ENCODE results near the gene KRT72. TPM values are rescaled to one million over a fixed set of nuclear protein-coding genes. Genes with fewer than 3 reads are reported as not detected.
A peak's percentile ranks its signal among the peaks of the same experiment; 100 is the strongest.

KRT72 gene
- total and polyA plus RNA-seq, 5 donors from 2014 or later: 0.13 to 1.3 TPM; not detected in 3

DNA sequence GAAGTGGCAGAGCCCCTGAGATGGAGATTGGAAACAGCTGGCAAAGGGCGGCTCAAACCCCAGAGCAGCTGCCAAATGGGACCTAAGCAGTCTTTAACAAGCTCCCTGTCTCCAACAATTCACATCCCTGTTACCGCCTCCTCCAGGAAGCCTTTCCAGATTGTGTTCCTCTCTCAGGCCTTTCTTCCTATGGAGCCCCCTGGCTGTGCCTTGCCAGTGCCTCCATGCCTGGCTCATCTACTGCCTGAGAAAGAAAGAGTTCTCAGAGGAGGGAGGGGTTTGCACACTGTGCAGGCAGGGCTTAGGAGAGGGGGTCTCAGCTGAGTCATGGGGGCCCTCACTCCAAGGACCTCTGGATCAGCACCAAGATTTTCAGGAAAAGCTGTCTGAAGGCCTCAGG lies 18.8 kb downstream of the KRT72 start:
- peaks cover 4% of the 10 kb centered on the region for H3K27me3 Mint-ChIP-seq
- DNase-seq: no peak
- Histone ChIP-seq H3K36me3 (ENCODE audit: control insufficient read depth, insufficient read depth, low read length) (no peaks in the 10 kb centered on the region), H3K9me3 (ENCODE audit: control insufficient read depth in 2 of 2, low read length in 2 of 2) (no peaks in the 10 kb centered on the region), H3K4me1 (ENCODE audit: control insufficient read depth, insufficient read depth, low read length, poor library complexity, severe bottlenecking) (no peaks in the 10 kb centered on the region), H3K27ac (ENCODE audit: insufficient read depth, low read length, poor library complexity, severe bottlenecking) (no peak overlapping the region), H3K27me3 (ENCODE audit: control insufficient read depth, insufficient read depth, low read length) (no peaks in the 10 kb centered on the region), H3K4me3 (ENCODE audit: low read depth, low read length) (no peak overlapping the region)
- no peaks in the 10 kb centered on the region for H3K36me3 Mint-ChIP-seq
- peaks cover 0 to 18% (median 3%) of the 10 kb centered on the region in 4 donors for H3K4me1 Mint-ChIP-seq
- ATAC-seq (ENCODE audit: low read depth in 2 of 2): no peak
- H3K27ac Mint-ChIP-seq: peak overlapping the region in 1 of 3 donors; percentile 24
- no peaks in the 10 kb centered on the region for H3K9me3 Mint-ChIP-seq
- H3K4me3 Mint-ChIP-seq: no peak overlapping the region

DNA sequence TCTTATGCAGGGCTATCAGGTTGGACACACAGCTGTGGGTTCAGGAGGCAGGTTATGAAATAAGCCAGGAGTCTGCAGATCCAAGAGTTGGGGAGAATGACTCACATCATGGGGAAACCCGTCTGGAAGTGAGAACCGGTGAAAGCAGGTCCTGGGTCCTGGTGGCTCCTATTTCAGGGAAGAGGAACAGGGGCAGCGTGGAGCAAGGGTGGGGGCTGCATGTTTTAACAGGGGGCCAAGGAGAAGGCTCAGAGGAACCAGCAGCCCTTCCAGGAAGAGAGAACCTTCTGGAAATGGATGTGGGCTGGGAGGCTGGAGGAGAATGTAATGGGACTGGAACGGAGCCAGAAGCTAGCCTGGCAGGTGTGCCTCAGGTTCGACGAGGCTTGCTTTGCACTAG lies 19.8 kb downstream of the KRT72 start:
- H3K4me3 Mint-ChIP-seq: no peak overlapping the region
- Histone ChIP-seq H3K27ac (ENCODE audit: insufficient read depth, low read length, poor library complexity, severe bottlenecking) (no peak overlapping the region), H3K4me1 (ENCODE audit: control insufficient read depth, insufficient read depth, low read length, poor library complexity, severe bottlenecking) (no peaks in the 10 kb centered on the region), H3K4me3 (ENCODE audit: low read depth, low read length) (no peak overlapping the region), H3K27me3 (ENCODE audit: control insufficient read depth, insufficient read depth, low read length) (no peaks in the 10 kb centered on the region), H3K9me3 (ENCODE audit: control insufficient read depth in 2 of 2, low read length in 2 of 2) (no peaks in the 10 kb centered on the region), H3K36me3 (ENCODE audit: control insufficient read depth, insufficient read depth, low read length) (no peaks in the 10 kb centered on the region)
- DNase-seq: no peak
- H3K9me3 Mint-ChIP-seq: no peaks in the 10 kb centered on the region
- no peak overlapping the region for H3K27ac Mint-ChIP-seq
- ATAC-seq (ENCODE audit: low read depth in 2 of 2): no peak
- H3K4me1 Mint-ChIP-seq: peaks cover 0 to 17% (median 2%) of the 10 kb centered on the region in 4 donors
- no peaks in the 10 kb centered on the region for H3K36me3 Mint-ChIP-seq
- peaks cover 4% of the 10 kb centered on the region for H3K27me3 Mint-ChIP-seq

DNA sequence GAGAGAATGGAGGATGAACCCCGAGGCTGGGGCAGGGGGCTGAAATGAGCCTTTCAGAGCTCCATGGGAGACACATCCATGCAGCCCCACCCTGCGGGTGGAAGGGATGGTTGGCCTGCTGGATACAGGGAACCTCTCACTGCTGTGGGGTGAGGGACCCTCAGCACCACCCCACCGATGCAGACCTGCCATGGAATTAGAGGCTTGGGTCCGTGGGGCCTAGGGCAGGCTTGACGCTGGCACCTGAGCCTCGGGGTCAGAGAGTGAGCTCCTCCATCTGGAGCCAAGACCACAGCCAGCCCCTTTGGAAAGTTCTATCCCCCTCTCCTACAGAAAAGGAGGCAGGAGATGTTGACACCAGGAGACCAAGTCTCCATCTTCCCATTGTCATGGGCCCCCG lies 20.2 kb downstream of the KRT72 start:
- Histone ChIP-seq H3K4me3 (ENCODE audit: low read depth, low read length) (no peak overlapping the region), H3K4me1 (ENCODE audit: control insufficient read depth, insufficient read depth, low read length, poor library complexity, severe bottlenecking) (no peaks in the 10 kb centered on the region), H3K36me3 (ENCODE audit: control insufficient read depth, insufficient read depth, low read length) (no peaks in the 10 kb centered on the region), H3K27ac (ENCODE audit: insufficient read depth, low read length, poor library complexity, severe bottlenecking) (no peak overlapping the region), H3K9me3 (ENCODE audit: control insufficient read depth in 2 of 2, low read length in 2 of 2) (no peaks in the 10 kb centered on the region), H3K27me3 (ENCODE audit: control insufficient read depth, insufficient read depth, low read length) (no peaks in the 10 kb centered on the region)
- no peak overlapping the region for H3K4me3 Mint-ChIP-seq
- H3K9me3 Mint-ChIP-seq: no peaks in the 10 kb centered on the region
- no peaks in the 10 kb centered on the region for H3K36me3 Mint-ChIP-seq
- no peak for DNase-seq
- H3K27ac Mint-ChIP-seq: no peak overlapping the region
- H3K27me3 Mint-ChIP-seq: peaks cover 4% of the 10 kb centered on the region
- peaks cover 0 to 13% (median 1%) of the 10 kb centered on the region in 4 donors for H3K4me1 Mint-ChIP-seq
- no peak for ATAC-seq (ENCODE audit: low read depth in 2 of 2)

- ATAC-seq (ENCODE audit: low read depth in 2 of 2) (no peak), DNase-seq (no peak)
- H3K9me3 Mint-ChIP-seq: no peaks in the 10 kb centered on the region
- Histone ChIP-seq H3K4me3 (ENCODE audit: low read depth, low read length) (no peak overlapping the region), H3K36me3 (ENCODE audit: control insufficient read depth, insufficient read depth, low read length) (no peaks in the 10 kb centered on the region), H3K4me1 (ENCODE audit: control insufficient read depth, insufficient read depth, low read length, poor library complexity, severe bottlenecking) (no peaks in the 10 kb centered on the region), H3K27me3 (ENCODE audit: control insufficient read depth, insufficient read depth, low read length) (no peaks in the 10 kb centered on the region), H3K9me3 (ENCODE audit: control insufficient read depth in 2 of 2, low read length in 2 of 2) (no peaks in the 10 kb centered on the region), H3K27ac (ENCODE audit: insufficient read depth, low read length, poor library complexity, severe bottlenecking) (no peak overlapping the region)
- no peaks in the 10 kb centered on the region for H3K36me3 Mint-ChIP-seq
- H3K4me3 Mint-ChIP-seq: no peak overlapping the region
- H3K27me3 Mint-ChIP-seq: peaks cover 4% of the 10 kb centered on the region
- peaks cover 0 to 10% (median 1%) of the 10 kb centered on the region in 4 donors for H3K4me1 Mint-ChIP-seq
- H3K27ac Mint-ChIP-seq: no peak overlapping the region
These were observed 20.8 kb downstream of the KRT72 start for GRCh38 chr12:52580496-52580895.

GRCh38 chr12:52579468-52580465 lies 21.5 kb downstream of the KRT72 start:
- no peaks in the 10 kb centered on the region for H3K4me1 ChIP-seq (ENCODE audit: control insufficient read depth, insufficient read depth, low read length, poor library complexity, severe bottlenecking)
- H3K36me3 ChIP-seq (ENCODE audit: control insufficient read depth, insufficient read depth, low read length): no peaks in the 10 kb centered on the region
- Mint-ChIP-seq H3K27ac (peak overlapping the region in 2 of 3 donors; percentile 46 to 58), H3K36me3 (no peaks in the 10 kb centered on the region), H3K4me3 (no peak overlapping the region), H3K4me1 (peaks cover 0 to 3% (median 1%) of the 10 kb centered on the region in 4 donors), H3K9me3 (no peaks in the 10 kb centered on the region), H3K27me3 (peaks cover 4% of the 10 kb centered on the region)
- H3K27me3 ChIP-seq (ENCODE audit: control insufficient read depth, insufficient read depth, low read length): no peaks in the 10 kb centered on the region
- DNase-seq (no peak), ATAC-seq (ENCODE audit: low read depth in 2 of 2) (no peak)
- H3K4me3 ChIP-seq (ENCODE audit: low read depth, low read length): no peak overlapping the region
- no peak overlapping the region for H3K27ac ChIP-seq (ENCODE audit: insufficient read depth, low read length, poor library complexity, severe bottlenecking)
- H3K9me3 ChIP-seq (ENCODE audit: control insufficient read depth in 2 of 2, low read length in 2 of 2): no peaks in the 10 kb centered on the region

- Mint-ChIP-seq H3K27ac (no peak overlapping the region), H3K9me3 (no peaks in the 10 kb centered on the region), H3K36me3 (no peaks in the 10 kb centered on the region), H3K4me3 (no peak overlapping the region), H3K27me3 (peaks cover 8% of the 10 kb centered on the region), H3K4me1 (peaks cover 0 to 3% (median 1%) of the 10 kb centered on the region in 4 donors)
- DNase-seq (no peak), ATAC-seq (ENCODE audit: low read depth in 2 of 2) (no peak)
- Histone ChIP-seq H3K27me3 (ENCODE audit: control insufficient read depth, insufficient read depth, low read length) (no peaks in the 10 kb centered on the region), H3K4me1 (ENCODE audit: control insufficient read depth, insufficient read depth, low read length, poor library complexity, severe bottlenecking) (no peaks in the 10 kb centered on the region), H3K4me3 (ENCODE audit: low read depth, low read length) (no peak overlapping the region), H3K27ac (ENCODE audit: insufficient read depth, low read length, poor library complexity, severe bottlenecking) (no peak overlapping the region), H3K36me3 (ENCODE audit: control insufficient read depth, insufficient read depth, low read length) (no peaks in the 10 kb centered on the region), H3K9me3 (ENCODE audit: control insufficient read depth in 2 of 2, low read length in 2 of 2) (no peaks in the 10 kb centered on the region)
These were observed 22.8 kb downstream of the KRT72 start for GRCh38 chr12:52578469-52578868.

GRCh38 chr12:52577316-52577715 lies 23.9 kb downstream of the KRT72 start:
- H3K4me1 ChIP-seq (ENCODE audit: control insufficient read depth, insufficient read depth, low read length, poor library complexity, severe bottlenecking): no peaks in the 10 kb centered on the region
- Mint-ChIP-seq H3K9me3 (no peaks in the 10 kb centered on the region), H3K4me1 (no peaks in the 10 kb centered on the region), H3K4me3 (no peak overlapping the region), H3K27me3 (peaks cover 11% of the 10 kb centered on the region), H3K36me3 (no peaks in the 10 kb centered on the region), H3K27ac (no peak overlapping the region)
- no peaks in the 10 kb centered on the region for H3K36me3 ChIP-seq (ENCODE audit: control insufficient read depth, insufficient read depth, low read length)
- DNase-seq (no peak), ATAC-seq (ENCODE audit: low read depth in 2 of 2) (no peak)
- no peak overlapping the region for H3K27ac ChIP-seq (ENCODE audit: insufficient read depth, low read length, poor library complexity, severe bottlenecking)
- no peaks in the 10 kb centered on the region for H3K9me3 ChIP-seq (ENCODE audit: control insufficient read depth in 2 of 2, low read length in 2 of 2)
- no peaks in the 10 kb centered on the region for H3K27me3 ChIP-seq (ENCODE audit: control insufficient read depth, insufficient read depth, low read length)
- H3K4me3 ChIP-seq (ENCODE audit: low read depth, low read length): no peak overlapping the region

DNA sequence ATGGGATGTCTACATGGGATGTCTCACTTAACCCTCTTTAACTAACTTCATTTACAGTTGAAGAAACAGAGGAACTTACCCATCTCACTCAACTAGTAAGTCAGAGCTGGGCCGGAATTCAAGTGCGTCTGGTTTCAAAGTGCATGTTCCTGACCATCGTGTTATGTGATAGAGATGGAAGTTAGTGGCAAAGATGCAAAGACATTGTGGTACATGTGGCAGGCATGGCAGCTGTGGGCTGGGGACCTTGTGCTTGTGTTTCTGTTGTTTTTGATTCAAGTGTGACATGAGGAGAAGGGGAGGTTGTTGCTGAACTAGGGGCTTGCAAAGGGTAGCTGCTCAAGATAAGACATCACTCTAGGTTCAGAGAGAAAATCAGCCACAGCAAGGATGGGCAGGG lies 25.3 kb downstream of the KRT72 start:
- Mint-ChIP-seq H3K4me3 (no peak overlapping the region), H3K27ac (no peak overlapping the region), H3K9me3 (no peaks in the 10 kb centered on the region), H3K36me3 (no peaks in the 10 kb centered on the region), H3K4me1 (no peaks in the 10 kb centered on the region), H3K27me3 (peaks cover 11% of the 10 kb centered on the region)
- Histone ChIP-seq H3K36me3 (ENCODE audit: control insufficient read depth, insufficient read depth, low read length) (no peaks in the 10 kb centered on the region), H3K4me3 (ENCODE audit: low read depth, low read length) (no peak overlapping the region), H3K27ac (ENCODE audit: insufficient read depth, low read length, poor library complexity, severe bottlenecking) (no peak overlapping the region), H3K4me1 (ENCODE audit: control insufficient read depth, insufficient read depth, low read length, poor library complexity, severe bottlenecking) (no peaks in the 10 kb centered on the region), H3K27me3 (ENCODE audit: control insufficient read depth, insufficient read depth, low read length) (no peaks in the 10 kb centered on the region), H3K9me3 (ENCODE audit: control insufficient read depth in 2 of 2, low read length in 2 of 2) (no peaks in the 10 kb centered on the region)
- ATAC-seq (ENCODE audit: low read depth in 2 of 2): no peak
- no peak for DNase-seq
